Mononuclear cell (primary cell): ENCODE measurements around the gene SLC2A13. TPM values are rescaled to one million over a fixed set of nuclear protein-coding genes. Genes with fewer than 3 reads are reported as not detected.

Experiments used
- H3K27me3 ChIP-seq: 2 replicates; pipeline ENCODE4 v1.6.0; 2011; ENCODE audit warnings: low read length, control low read depth; ENCODE audit not compliant: insufficient read depth
- H3K4me1 ChIP-seq: 2 replicates; pipeline ENCODE4 v1.5.1; 2011; ENCODE audit warnings: mild to moderate bottlenecking, low read length, control low read depth; ENCODE audit not compliant: insufficient read depth
- H3K4me3 ChIP-seq: 2 replicates; pipeline ENCODE4 v1.5.1; 2011; ENCODE audit warnings: mild to moderate bottlenecking, low read length, moderate library complexity
- H3K9me3 ChIP-seq: 2 replicates; pipeline ENCODE4 v1.5.1; 2011; ENCODE audit warnings: low read depth, mild to moderate bottlenecking, control low read depth, low read length
- total RNA-seq: library from RNA; depleted of rRNA; stranded (reverse); fragments of >200 nt; gene quantifications from one replicate; pipeline ENCODE4 v1.2.3, GENCODE V29; 2012

The SLC2A13 gene
- total RNA-seq = 4.4 TPM

GRCh38 chr12:40105515-40106201 lies at the start of gene SLC2A13:
SLC2A13 (minus strand) TSS chr12:40106081; CDS start chr12:40105808, 273 bp downstream.
- Histone ChIP-seq H3K27me3 (no peaks in the 10 kb centered on the region), H3K4me3 (peak within 1 kb of the TSS; percentile 75), H3K4me1 (peaks cover 31% of the 10 kb centered on the region), H3K9me3 (no peaks in the 10 kb centered on the region)

DNA sequence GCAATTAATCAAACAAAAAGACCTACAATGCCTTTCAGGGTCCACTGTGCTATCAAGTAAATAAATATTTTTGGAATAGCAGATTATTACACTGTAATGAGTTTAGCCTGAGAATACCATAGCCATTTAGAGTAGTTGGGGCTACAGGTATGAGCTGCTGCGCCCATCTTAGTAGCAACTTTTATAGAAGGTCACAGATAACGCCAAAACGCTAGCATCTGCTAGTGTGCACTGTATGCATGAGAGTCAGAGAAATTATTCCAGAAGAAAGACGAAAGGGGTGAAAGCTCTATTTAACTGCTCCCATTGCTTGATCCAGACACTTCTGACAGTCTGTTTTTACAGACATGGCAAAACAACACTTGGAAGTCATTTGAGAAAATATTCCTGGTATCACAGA lies 48.5 kb upstream of the SLC2A13 start:
- H3K27me3 ChIP-seq = no peaks in the 10 kb centered on the region
- peaks cover 39% of the 10 kb centered on the region for H3K4me1 ChIP-seq
- no peak overlapping the region for H3K4me3 ChIP-seq
- no peaks in the 10 kb centered on the region for H3K9me3 ChIP-seq

DNA sequence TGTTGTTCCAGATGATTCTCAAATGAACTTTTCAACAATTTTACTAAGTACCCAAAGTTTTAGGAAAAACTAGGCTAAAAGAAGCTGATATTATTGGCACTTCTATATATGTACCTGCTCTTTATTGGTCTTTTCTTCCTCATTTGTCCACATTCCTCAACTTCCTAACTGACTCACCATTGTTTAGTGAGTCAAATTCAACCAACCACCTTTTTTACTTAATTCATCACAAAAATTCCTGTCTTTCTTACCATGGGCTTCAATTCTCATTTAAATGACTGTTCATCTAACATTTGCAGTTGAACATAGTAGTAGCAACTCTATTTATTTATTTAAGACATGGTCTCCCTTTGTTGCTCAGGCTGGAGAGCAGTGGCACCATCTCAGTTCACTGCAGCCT lies 47.6 kb upstream of the SLC2A13 start:
- no peak overlapping the region for H3K4me3 ChIP-seq
- H3K27me3 ChIP-seq = no peaks in the 10 kb centered on the region
- no peaks in the 10 kb centered on the region for H3K9me3 ChIP-seq
- H3K4me1 ChIP-seq = peaks cover 31% of the 10 kb centered on the region

DNA sequence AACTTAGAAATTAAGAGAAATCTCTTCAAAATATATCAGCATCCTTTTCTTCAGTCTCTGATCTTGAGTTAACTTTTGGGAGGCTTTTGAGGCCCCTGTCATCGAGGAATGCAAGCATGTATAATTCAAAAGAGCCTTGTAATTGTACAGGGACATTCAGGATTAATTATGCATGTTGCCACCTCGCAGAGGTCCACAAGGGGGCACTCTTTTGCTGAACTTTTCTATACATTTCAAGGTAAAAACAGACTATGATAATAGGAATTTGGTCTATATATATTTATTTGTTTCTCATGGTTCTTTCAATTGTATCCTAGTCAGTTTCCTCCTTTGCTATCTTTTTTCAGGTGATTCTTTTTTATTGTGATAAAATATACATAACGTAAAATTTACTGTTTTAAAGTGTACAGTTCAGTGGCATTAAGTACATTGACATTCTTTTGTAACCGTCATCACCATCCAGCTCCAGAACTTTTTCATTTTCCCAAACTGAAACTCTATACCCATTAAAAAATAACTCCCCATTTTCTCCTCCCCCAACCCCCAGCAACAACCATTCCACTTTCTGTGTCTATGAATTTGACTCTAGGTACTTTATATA lies 47.0 kb upstream of the SLC2A13 start:
- Histone ChIP-seq H3K27me3 (no peaks in the 10 kb centered on the region), H3K9me3 (no peaks in the 10 kb centered on the region), H3K4me3 (no peak overlapping the region), H3K4me1 (peaks cover 31% of the 10 kb centered on the region)

DNA sequence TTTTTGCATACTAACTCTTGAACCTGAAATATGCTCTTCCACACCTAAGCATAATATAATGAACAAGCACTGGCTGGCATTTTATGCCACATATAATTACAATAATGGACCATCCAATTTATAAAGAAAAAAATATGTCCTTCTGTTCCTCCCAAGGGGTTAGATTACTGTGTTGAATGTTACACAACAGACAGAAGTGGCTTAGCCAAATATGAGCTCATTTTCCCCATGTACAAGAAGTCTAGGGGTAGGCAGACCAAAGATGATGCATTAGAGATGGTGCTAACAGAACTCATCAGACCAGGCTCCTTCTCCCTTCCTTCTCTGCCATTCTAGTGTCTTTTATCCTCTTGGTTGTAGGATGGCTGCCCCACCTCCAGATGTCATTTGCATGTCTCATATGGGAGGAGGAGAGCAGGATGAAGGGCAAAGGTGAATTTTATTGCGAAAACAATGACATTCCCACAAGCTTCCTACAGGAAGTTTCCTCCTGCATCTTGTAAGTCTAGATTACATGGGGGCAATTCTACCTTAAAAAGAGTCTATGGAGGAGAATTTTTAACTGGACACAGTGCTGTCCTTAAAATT lies 43.9 kb upstream of the SLC2A13 start:
- no peak overlapping the region for H3K4me3 ChIP-seq
- H3K27me3 ChIP-seq = no peaks in the 10 kb centered on the region
- H3K4me1 ChIP-seq = peaks cover 12% of the 10 kb centered on the region
- H3K9me3 ChIP-seq = no peaks in the 10 kb centered on the region

GRCh38 chr12:40146800-40147797 lies 41.2 kb upstream of the SLC2A13 start:
- Histone ChIP-seq H3K4me1 (no peaks in the 10 kb centered on the region), H3K9me3 (no peaks in the 10 kb centered on the region), H3K27me3 (no peaks in the 10 kb centered on the region), H3K4me3 (no peak overlapping the region)

GRCh38 chr12:40145896-40146295 lies 40.0 kb upstream of the SLC2A13 start:
- Histone ChIP-seq H3K27me3 (no peaks in the 10 kb centered on the region), H3K9me3 (no peaks in the 10 kb centered on the region), H3K4me1 (no peaks in the 10 kb centered on the region), H3K4me3 (no peak overlapping the region)

GRCh38 chr12:40144023-40144422 lies 38.1 kb upstream of the SLC2A13 start:
- Histone ChIP-seq H3K4me3 (no peak overlapping the region), H3K4me1 (no peaks in the 10 kb centered on the region), H3K9me3 (no peaks in the 10 kb centered on the region), H3K27me3 (no peaks in the 10 kb centered on the region)

DNA sequence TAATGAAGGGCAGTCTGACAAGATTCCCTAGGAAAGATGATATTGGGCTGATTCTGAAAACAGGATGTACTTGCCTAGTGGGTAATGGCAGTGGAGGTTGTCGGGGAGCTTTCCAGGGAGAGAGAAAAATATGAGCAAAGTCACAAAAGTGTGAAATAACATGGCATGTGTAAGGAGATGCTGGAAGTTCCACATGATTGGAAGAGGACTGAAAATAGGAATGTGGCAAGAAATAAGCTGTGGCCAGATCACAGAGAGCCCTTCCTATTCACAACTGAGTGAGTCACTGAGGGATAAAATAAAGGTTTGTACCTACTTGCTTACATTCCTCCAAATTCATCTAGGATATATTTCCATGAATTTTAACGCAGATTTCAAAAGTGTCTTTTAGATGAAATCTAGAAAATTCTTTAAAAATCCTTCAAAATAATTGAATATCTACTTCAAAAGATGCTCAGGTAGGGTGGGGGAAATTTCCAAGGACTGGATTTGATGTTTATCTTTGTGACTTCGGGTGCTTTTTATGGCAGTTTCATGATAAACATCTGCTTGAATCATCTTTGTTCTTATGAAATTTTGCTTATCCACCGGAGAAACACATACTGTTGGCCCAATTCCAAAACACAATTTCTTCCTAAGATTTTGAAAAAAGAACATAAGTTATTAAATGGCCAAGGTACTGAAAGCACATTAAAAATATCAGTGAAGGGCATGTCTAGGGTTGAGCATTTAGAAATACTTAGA lies 36.3 kb upstream of the SLC2A13 start:
- H3K9me3 ChIP-seq = no peaks in the 10 kb centered on the region
- H3K4me1 ChIP-seq = no peaks in the 10 kb centered on the region
- H3K27me3 ChIP-seq = no peaks in the 10 kb centered on the region
- no peak overlapping the region for H3K4me3 ChIP-seq

GRCh38 chr12:40138526-40138925 lies 32.6 kb upstream of the SLC2A13 start:
- no peaks in the 10 kb centered on the region for H3K4me1 ChIP-seq

GRCh38 chr12:40137252-40137651 lies 31.4 kb upstream of the SLC2A13 start:
- H3K27me3 ChIP-seq = no peaks in the 10 kb centered on the region
- H3K9me3 ChIP-seq = no peaks in the 10 kb centered on the region
- H3K4me1 ChIP-seq = no peaks in the 10 kb centered on the region
- H3K4me3 ChIP-seq = no peak overlapping the region

More at GRCh38 chr12:40138526-40138925, 32.6 kb upstream of the SLC2A13 start:
- H3K27me3 ChIP-seq = no peaks in the 10 kb centered on the region
- no peak overlapping the region for H3K4me3 ChIP-seq
- no peaks in the 10 kb centered on the region for H3K9me3 ChIP-seq

DNA sequence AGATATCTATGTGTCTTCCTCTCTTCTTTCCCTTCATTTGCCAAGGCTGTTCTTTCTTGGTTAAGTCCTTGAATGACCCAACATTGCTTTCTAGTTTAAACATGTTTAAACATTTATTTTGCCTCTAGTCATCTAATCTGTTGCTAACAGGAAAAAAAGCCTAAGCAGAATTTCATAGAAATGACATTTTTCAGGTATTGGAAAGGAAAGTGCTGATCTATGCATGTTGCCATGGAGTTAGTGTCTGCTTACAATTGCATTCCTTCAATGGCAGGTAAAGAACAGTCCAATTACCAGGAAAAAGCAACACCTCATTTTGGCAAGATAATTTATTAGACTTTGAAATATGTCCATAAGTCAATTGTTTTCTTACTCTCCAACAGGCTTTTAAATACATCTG lies 21.5 kb upstream of the SLC2A13 start:
- no peaks in the 10 kb centered on the region for H3K27me3 ChIP-seq
- H3K9me3 ChIP-seq = no peaks in the 10 kb centered on the region
- H3K4me3 ChIP-seq = no peak overlapping the region
- no peaks in the 10 kb centered on the region for H3K4me1 ChIP-seq

- Histone ChIP-seq H3K4me1 (no peaks in the 10 kb centered on the region), H3K4me3 (no peak overlapping the region), H3K27me3 (no peaks in the 10 kb centered on the region), H3K9me3 (no peaks in the 10 kb centered on the region)
Measured at GRCh38 chr12:40123496-40123895, 17.6 kb upstream of the SLC2A13 start.

- Histone ChIP-seq H3K9me3 (no peaks in the 10 kb centered on the region), H3K4me3 (no peak overlapping the region), H3K27me3 (no peaks in the 10 kb centered on the region), H3K4me1 (no peaks in the 10 kb centered on the region)
Measured at GRCh38 chr12:40122842-40123241, 17.0 kb upstream of the SLC2A13 start.
